Endodermal cell (in vitro differentiated cells): Measurements from ENCODE around the gene ARGLU1. TPM values are rescaled to one million over a fixed set of nuclear protein-coding genes. Genes with fewer than 3 reads are reported as not detected.

Source experiments
- DNase-seq: peaks from one replicate; pipeline ENCODE4 v3.0.0-alpha.2; 2017
- H3K27ac ChIP-seq: 2 replicates; pipeline ENCODE4 v1.5.1; 2013; ENCODE audit warnings: mild to moderate bottlenecking, low read depth, low read length, moderate library complexity
- H3K27me3 ChIP-seq: 2 replicates; pipeline ENCODE4 v1.6.1; 2013; ENCODE audit warnings: mild to moderate bottlenecking, low read length, moderate library complexity; ENCODE audit not compliant: insufficient read depth, control insufficient read depth, poor library complexity, severe bottlenecking
- H3K36me3 ChIP-seq: 2 replicates; pipeline ENCODE4 v1.7.0; 2013; ENCODE audit warnings: mild to moderate bottlenecking, low read length, moderate library complexity; ENCODE audit not compliant: control insufficient read depth, insufficient read depth
- H3K4me1 ChIP-seq: one replicate; pipeline ENCODE4 v1.7.0; 2013; ENCODE audit warnings: low read length; ENCODE audit not compliant: control insufficient read depth, insufficient read depth
- H3K4me3 ChIP-seq: 2 replicates; pipeline ENCODE4 v1.5.1; 2013; ENCODE audit warnings: mild to moderate bottlenecking, low read length, moderate library complexity
- H3K9ac ChIP-seq: 2 replicates; pipeline ENCODE4 v1.6.1; 2013; ENCODE audit warnings: mild to moderate bottlenecking, low read length, moderate library complexity; ENCODE audit not compliant: poor library complexity, severe bottlenecking; ENCODE audit errors: extremely low read depth
- H3K9me3 ChIP-seq: 2 replicates; pipeline ENCODE4 v1.6.1; 2013; ENCODE audit warnings: mild to moderate bottlenecking, low read length, moderate library complexity; ENCODE audit not compliant: control insufficient read depth
- H3K27ac Mint-ChIP-seq: 2 replicates; pipeline ENCODE4 v1.8.0; 2020; ENCODE audit warnings: mixed read lengths
- H3K27me3 Mint-ChIP-seq: 2 replicates; pipeline ENCODE4 v1.8.0; 2021; ENCODE audit warnings: mild to moderate bottlenecking, mixed read lengths; ENCODE audit not compliant: insufficient read depth
- H3K36me3 Mint-ChIP-seq: 2 replicates; pipeline ENCODE4 v1.8.0; 2020; ENCODE audit warnings: low read depth, mixed read lengths
- H3K4me1 Mint-ChIP-seq: 2 replicates; pipeline ENCODE4 v1.8.0; 2020; ENCODE audit warnings: mixed read lengths
- H3K4me3 Mint-ChIP-seq: 2 replicates; pipeline ENCODE4 v1.8.0; 2020; ENCODE audit warnings: mild to moderate bottlenecking, moderate library complexity, mixed read lengths
- H3K9me3 Mint-ChIP-seq: 2 replicates; pipeline ENCODE4 v1.8.0; 2020; ENCODE audit warnings: mild to moderate bottlenecking, mixed read lengths
- CTCF ChIP-seq: fragments of 200-600 bp; sonication (generic); conservative IDR thresholded peaks from 2 replicates; pipeline ENCODE4 v1.5.0; 2021; ENCODE audit warnings: antibody characterized with exemption, mild to moderate bottlenecking
- WGBS, 2 experiments: methylation state at CpG; one replicate each; pipeline versions ENCODE4 v1.1.5 to v1.1.7; 2013; ENCODE audit warnings: missing lambda C conversion rate in 2 of 2, mixed read lengths in 1 of 2; ENCODE audit not compliant: insufficient coverage in 1 of 2, insufficient read length in 1 of 2; 5-methylcytosine and 5-hydroxymethylcytosine counted together
- total RNA-seq, 2 donors: library from RNA; stranded (reverse); fragmentation: NEBNext Ultra II Directional in 1 of 2; extraction: Animal tissue kit (Norgen Biotek cat#: 25700) in 1 of 2; gene quantifications; 2 replicates in 1 of 2; 3 replicates in 1 of 2; pipeline ENCODE4 v1.2.1, GENCODE V29; 2021

The ARGLU1 gene
- total RNA-seq, 2 donors from 2014 or later, result 80.6 to 101 TPM

GRCh38 chr13:106597749-106598395, 29.9 kb upstream of the ARGLU1 start:
- H3K9me3 ChIP-seq, result no peaks in the 10 kb centered on the region
- no peaks in the 10 kb centered on the region for H3K27me3 ChIP-seq
- no peak for DNase-seq
- no peak overlapping the region for H3K4me3 ChIP-seq
- H3K9ac ChIP-seq, result no peak overlapping the region
- H3K27me3 Mint-ChIP-seq, result peaks cover 27% of the 10 kb centered on the region
- no peak overlapping the region for H3K4me3 Mint-ChIP-seq
- H3K27ac ChIP-seq, result no peak overlapping the region
- H3K4me1 Mint-ChIP-seq, result no peaks in the 10 kb centered on the region
- no peak overlapping the region for H3K27ac Mint-ChIP-seq
- WGBS, 2 experiments, result 83 to 89% methylated on average over 5 to 7 of the region's 7 CpGs
- no peaks in the 10 kb centered on the region for H3K36me3 Mint-ChIP-seq
- no peak for TF ChIP-seq CTCF
- H3K9me3 Mint-ChIP-seq, result no peaks in the 10 kb centered on the region
- H3K36me3 ChIP-seq, result no peaks in the 10 kb centered on the region
- no peaks in the 10 kb centered on the region for H3K4me1 ChIP-seq

GRCh38 chr13:106597186-106597585, 29.2 kb upstream of the ARGLU1 start:
- 96 to 100% methylated on average over 3 to 5 of the region's 5 CpGs for WGBS, 2 experiments
- no peak overlapping the region for H3K27ac Mint-ChIP-seq

GRCh38 chr13:106596275-106596937, 28.5 kb upstream of the ARGLU1 start:
- Mint-ChIP-seq H3K27me3 (peaks cover 17% of the 10 kb centered on the region), H3K36me3 (no peaks in the 10 kb centered on the region), H3K4me3 (no peak overlapping the region), H3K27ac (no peak overlapping the region), H3K4me1 (no peaks in the 10 kb centered on the region), H3K9me3 (no peaks in the 10 kb centered on the region)
- H3K27me3 ChIP-seq, result no peaks in the 10 kb centered on the region
- no peak overlapping the region for H3K27ac ChIP-seq
- DNase-seq, result no peak
- no peak overlapping the region for H3K4me3 ChIP-seq
- H3K9me3 ChIP-seq, result no peaks in the 10 kb centered on the region
- H3K36me3 ChIP-seq, result no peaks in the 10 kb centered on the region
- no peak overlapping the region for H3K9ac ChIP-seq
- TF ChIP-seq CTCF, result no peak
- H3K4me1 ChIP-seq, result no peaks in the 10 kb centered on the region
- 91 to 98% methylated on average over 8 to 10 of the region's 10 CpGs for WGBS, 2 experiments

More at GRCh38 chr13:106597186-106597585, 29.2 kb upstream of the ARGLU1 start:
- H3K4me3 Mint-ChIP-seq, result no peak overlapping the region
- Histone ChIP-seq H3K4me1 (no peaks in the 10 kb centered on the region), H3K9ac (no peak overlapping the region), H3K9me3 (no peaks in the 10 kb centered on the region), H3K27me3 (no peaks in the 10 kb centered on the region), H3K36me3 (no peaks in the 10 kb centered on the region), H3K4me3 (no peak overlapping the region), H3K27ac (no peak overlapping the region)
- H3K4me1 Mint-ChIP-seq, result no peaks in the 10 kb centered on the region
- H3K9me3 Mint-ChIP-seq, result no peaks in the 10 kb centered on the region
- H3K27me3 Mint-ChIP-seq, result peaks cover 21% of the 10 kb centered on the region
- no peak for TF ChIP-seq CTCF
- DNase-seq, result no peak
- no peaks in the 10 kb centered on the region for H3K36me3 Mint-ChIP-seq
